Activated CD8-positive, alpha-beta memory T cell treated with anti-CD3 and anti-CD28 coated beads, Interleukin-2, amount 50 U/mL, for 48 hours (primary cell): Measurements from ENCODE around the gene AVPR2.

Experiments
- DNase-seq: peaks from one replicate; pipeline ENCODE4 v3.0.0-alpha.2; 2020

The AVPR2 gene

DNA sequence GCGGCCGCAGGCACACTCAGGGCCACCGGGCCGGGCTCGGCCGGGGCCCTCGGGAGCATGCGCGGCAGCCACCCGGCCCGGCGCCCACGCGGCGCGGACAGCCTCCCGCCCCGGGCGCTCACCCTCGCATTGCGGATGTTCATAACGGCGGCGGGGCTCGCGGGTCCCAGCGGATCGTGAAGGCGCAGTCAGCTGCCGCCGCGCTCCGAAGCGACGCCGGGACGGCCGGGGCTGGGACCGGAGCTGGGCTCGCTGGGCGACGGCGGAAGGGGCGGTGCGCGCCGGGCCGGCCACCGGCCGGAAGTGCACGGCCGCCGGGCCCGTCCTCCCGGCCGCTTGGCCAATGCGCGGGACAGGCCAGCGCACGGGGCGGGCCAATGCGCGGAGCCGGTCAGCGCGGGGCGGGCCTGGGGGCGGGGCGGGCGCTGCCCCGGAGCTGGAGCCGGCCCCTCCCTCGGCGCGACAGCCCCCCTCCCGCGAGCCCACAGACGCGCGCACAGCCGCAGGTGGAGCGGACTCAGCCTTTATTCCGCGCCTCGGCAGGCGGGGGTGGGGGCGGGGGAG is 30.4 kb downstream of the AVPR2 start, which contains the start of gene NAA10:
TSS of gene NAA10 (minus strand) at position 276 of the 564 bp plus-strand sequence. CDS start at position 143, 133 bp downstream.
- peak; percentile 76 for DNase-seq

- no peak for DNase-seq
Measured at GRCh38 chrX:153935326-153935851, 30.9 kb downstream of the AVPR2 start.

DNA sequence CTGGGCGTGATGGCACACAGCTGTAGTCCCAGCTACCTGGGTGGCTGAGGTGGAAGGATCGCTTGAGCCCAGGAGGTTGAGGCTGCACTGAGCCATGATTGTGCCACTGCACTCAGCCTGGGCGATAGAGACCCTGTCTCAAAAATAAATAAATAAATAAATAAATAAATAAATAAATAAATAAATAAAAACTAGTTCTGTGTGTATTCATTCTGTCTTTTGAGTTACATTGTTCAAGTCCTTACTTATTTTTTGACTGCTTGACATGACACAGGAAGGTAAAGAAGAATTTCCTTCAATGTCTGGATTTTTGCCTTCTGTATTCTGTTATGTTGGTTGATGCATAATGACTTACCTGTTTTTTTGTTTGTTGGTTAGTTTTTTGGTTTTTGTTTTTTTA is 32.6 kb downstream of the AVPR2 start:
- no peak for DNase-seq

GRCh38 chrX:153938226-153938786 is 33.8 kb downstream of the AVPR2 start:
- DNase-seq, result no peak

DNA sequence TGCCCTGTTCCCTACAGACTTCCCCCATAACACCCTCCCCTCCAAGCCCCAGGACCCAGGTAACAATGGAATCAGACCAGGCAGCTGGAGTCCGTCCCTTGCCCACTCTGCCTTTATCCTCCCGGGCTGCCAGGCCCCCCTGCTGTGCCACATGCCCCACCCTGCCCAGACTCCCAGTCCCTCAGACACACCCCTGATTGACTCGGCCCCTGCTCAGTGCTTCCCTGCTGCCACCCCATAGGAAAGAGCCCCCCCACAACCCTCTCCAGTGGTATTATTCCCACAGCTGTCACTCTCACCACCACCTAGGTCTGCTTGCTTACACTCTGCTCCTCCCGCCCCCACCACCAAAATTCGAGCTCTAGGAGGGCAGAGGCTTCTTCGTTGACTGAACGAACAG is 35.1 kb downstream of the AVPR2 start:
- no peak for DNase-seq

DNA sequence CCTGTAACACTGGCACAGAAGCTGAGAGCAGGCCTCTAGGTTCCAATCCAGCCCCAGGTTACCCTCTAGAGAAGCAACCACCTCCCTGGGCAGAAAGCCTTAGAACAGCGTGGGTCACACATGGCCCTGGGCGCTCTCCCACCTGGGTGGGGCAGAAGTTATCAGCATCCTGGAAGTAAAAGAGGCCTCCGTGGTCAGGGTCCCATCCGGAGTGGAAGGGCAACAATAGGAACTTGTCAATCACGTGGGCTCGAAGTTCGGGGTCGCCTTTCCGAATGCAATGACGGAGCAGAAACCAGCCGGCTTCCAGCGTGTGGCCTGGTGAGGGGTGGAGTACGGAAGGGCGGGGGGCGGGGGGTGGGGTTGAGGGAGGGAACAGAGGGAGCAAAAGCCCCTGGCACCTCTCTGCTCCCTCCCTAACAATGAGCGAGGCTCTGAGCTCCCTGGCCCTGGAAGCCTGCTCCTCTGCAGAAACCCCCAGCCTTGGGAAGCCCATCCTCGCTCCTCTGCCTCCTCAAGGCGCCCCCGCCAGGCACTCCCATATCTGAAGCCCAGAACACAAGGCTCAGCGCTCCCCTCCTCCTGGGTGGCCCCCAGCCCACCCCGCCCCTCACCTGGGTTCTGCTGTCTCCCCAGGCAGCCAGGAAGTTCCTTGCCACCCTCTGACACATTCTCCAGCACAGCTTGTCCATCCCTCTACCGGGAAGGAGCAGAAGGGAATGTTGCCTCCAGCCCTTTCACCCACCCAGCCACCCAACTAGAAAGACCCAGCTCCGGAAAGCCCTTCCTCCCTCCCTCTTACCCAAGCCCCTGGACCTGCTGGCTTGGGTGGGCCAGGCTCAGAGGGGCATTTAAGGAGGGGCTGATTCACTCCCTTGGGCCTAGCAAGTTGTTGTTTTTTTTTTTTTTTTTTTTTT is 37.1 kb downstream of the AVPR2 start:
- DNase-seq, result no peak

GRCh38 chrX:153944140-153944799 is 39.8 kb downstream of the AVPR2 start, which contains the start of gene RENBP:
TSS of gene RENBP (minus strand) at chrX:153944643. CDS start at chrX:153944610, 33 bp downstream.
- DNase-seq, result no peak

DNA sequence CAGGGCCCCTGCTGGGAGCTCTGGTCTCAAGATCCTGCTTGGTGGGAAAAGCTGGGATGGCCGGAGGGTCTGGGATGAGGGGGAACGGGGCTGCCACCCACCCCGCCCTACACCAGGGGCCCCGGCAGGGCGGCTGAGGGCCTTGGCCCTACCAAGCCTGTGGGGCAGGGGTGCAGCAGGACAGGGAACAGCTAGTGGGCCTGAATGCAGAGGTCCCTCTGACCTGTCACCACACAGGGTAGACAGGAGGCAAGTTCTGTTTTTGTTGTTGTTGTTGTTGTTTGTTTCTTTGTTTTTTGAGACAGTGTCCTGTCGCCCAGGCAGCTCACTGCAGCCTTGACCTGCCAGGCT is 40.3 kb downstream of the AVPR2 start:
- no peak for DNase-seq

GRCh38 chrX:153945956-153946943 is 41.8 kb downstream of the AVPR2 start:
- DNase-seq, result no peak

- DNase-seq, result peak; percentile 82
Measured at GRCh38 chrX:153947009-153947769, 42.7 kb downstream of the AVPR2 start.

DNA sequence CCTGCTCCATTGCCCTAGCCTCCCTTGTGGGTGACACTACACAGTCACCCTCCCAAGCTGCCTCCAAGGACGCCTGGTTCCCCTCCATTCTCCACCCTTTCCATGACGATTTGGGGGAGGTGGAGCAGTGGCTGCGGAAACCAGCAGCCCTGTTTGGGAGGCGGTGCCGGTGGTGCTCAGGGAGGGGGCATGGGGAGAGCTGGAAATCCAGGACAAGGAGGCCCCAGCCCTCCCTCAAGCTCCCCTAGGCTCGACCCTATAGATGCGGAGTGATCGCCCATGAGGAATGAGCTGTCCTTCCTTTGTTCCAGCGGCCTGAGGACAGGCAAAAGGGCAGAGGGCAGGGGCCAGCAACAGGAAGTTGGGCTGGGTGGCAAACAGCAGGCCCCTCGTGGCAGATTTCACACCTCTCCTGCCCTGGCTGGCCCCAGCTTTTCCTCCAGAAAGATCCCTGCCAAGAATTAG is 43.6 kb downstream of the AVPR2 start:
- DNase-seq, result no peak

DNA sequence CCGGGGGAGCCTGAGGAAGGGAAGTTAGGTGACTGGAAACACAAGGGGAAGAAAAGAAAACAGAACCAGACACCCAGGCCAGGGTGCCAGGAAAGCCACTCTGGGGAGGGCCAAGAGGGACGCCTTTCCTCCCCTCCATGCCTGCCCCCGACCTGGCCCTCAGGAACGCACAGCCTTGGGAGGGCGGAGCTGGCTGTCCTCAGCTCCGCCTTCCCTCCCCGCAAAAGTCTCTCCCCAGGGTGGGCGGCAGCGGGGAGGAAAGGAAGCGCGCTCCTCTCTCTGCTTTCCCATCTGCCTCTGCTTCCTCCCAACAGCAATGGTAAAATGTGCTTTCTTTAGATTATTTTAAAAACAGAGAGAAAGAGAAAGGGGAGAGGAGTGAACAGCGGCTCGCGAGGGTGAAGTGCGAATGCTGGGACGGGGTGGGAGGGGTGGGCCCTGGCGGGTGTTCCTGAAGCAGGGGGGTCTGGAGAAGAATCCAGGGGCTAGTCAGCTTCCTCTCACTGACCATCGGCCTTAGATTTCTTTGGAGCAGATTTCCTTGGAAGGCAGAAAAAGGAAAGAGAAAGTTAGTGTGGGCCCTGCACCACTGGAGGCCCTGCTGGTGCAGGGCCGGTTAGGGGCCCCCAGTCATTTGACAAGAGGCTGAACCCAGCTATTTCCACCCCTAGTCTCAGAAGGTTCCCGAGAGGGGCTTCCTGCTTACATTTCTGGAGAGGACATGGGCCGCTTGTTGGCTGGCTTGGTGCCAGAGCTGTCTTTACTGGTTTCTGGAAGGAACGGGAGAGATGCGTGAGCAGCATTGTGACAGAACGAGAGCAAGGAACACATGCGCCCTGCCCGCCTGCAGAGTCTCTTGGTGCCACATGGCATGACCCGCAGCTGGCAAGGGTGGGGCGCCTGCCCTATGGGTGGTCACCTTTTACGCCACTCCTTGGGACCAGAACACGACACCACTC is 44.7 kb downstream of the AVPR2 start:
- no peak for DNase-seq

GRCh38 chrX:153950127-153950526 is 45.7 kb downstream of the AVPR2 start:
- DNase-seq, result no peak

- no peak for DNase-seq
Measured at GRCh38 chrX:153951683-153952372, 47.4 kb downstream of the AVPR2 start.

DNA sequence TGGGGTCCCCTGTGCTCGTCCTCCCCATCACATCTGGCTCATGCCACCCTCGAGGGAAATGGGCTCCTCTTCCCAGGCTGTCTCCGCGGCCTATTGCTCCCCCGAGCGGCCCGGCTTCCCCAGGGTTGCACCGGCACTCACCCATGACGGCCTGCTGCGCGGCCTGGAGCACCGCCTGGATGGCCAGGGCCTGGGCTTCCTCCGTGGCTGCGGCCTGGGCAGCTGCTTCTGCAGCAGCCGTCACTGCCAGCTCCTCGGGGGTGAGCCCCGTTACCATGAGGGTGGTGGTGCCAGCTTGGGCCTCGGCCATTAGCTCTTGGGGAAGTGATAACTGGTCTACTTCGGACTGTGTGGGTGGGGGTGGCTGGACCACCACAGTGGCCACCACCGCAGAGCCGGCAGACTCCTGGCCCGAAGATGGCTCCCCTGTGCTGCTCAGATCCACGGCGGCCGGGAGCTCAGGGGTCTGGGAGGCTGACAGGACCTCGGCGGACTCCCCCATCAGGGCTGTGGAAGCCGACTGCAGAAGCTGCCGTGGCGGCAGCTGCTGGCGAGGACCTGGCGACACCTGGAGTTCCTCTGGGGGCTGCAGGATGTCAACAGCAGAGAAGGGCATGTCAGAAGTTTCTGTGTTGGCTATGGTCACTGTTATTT is 48.0 kb downstream of the AVPR2 start:
- DNase-seq, result no peak

- DNase-seq, result peak; percentile 92
Measured at GRCh38 chrX:153953342-153953830, 48.9 kb downstream of the AVPR2 start.

DNA sequence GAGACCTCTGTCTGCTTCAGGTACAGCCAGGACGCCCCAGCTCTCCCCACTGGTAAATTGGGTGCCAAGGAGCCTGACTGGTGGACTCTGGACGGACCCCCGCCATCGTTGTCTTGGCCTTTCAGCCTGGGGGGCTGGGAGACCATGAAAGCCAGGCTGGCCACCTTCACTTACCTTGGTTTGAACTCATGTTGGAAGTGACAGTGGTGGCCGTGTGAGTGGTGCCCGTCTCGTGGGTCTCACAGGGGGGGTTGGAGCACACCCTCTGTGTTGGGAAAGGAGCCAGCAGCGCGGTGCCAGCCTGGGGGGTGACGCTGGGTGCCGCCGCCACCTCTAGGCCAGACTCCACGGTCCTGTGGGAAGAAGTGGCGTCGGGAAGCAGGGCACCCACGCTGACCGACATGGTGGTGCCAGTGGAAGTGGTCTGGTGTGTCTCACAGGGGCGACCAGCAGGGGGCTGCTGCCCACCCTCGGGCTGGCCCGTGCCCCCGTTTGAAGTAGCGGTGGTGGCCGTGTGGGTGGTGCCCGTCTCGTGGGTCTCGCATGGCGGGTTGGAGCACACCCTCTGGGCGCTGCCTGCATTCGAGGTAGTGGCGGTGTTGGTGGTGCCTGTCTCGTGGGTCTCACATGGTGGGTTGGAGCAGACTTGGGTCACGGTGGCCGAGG is 49.6 kb downstream of the AVPR2 start:
- no peak for DNase-seq
